SU-DHL-6 (cell line): ENCODE data around the gene NFYC.

ENCODE experiments used
- H2AFZ ChIP-seq: fragments of 200-600 bp; sonication (generic); 2 replicates; pipeline ENCODE4 v1.6.1; 2014; ENCODE audit warnings: low read depth, mild to moderate bottlenecking, moderate library complexity, mixed read lengths, antibody characterized with exemption, low read length; ENCODE audit not compliant: severe bottlenecking
- H3F3A ChIP-seq: fragments of 200-600 bp; shearing (Covaris generic); 2 replicates; pipeline ENCODE4 v1.6.0; 2016; ENCODE audit warnings: antibody characterized with exemption, mild to moderate bottlenecking; ENCODE audit not compliant: insufficient read depth
- H3K27ac ChIP-seq: fragments of 200-600 bp; sonication (generic); 2 replicates; pipeline ENCODE4 v1.5.1; 2016; ENCODE audit warnings: low read depth, mild to moderate bottlenecking, low read length, moderate library complexity, mixed read lengths
- H3K27me3 ChIP-seq: fragments of 200-600 bp; sonication (generic), shearing (Covaris generic); 2 replicates; pipeline ENCODE4 v1.6.0; 2014; ENCODE audit warnings: mild to moderate bottlenecking, low read length
- H3K36me3 ChIP-seq: fragments of 200-600 bp; sonication (generic); 2 replicates; pipeline ENCODE4 v1.6.1; 2014; ENCODE audit warnings: mild to moderate bottlenecking, low read length, mixed read lengths
- H3K4me2 ChIP-seq: fragments of 300-600, 200-600 bp; shearing (Covaris generic), sonication (generic); 2 replicates; pipeline ENCODE4 v1.6.0; 2014; ENCODE audit warnings: low read length, low read depth, mild to moderate bottlenecking; ENCODE audit not compliant: poor library complexity, severe bottlenecking
- H3K4me3 ChIP-seq: fragments of 200-600 bp; sonication (generic); 2 replicates; pipeline ENCODE4 v1.5.1; 2014; ENCODE audit warnings: antibody characterized with exemption, low read length, mild to moderate bottlenecking, mixed read lengths; ENCODE audit not compliant: insufficient read depth, poor library complexity, severe bottlenecking
- H3K79me2 ChIP-seq: fragments of 200-600 bp; sonication (generic); 2 replicates; pipeline ENCODE4 v1.6.1; 2014; ENCODE audit warnings: mild to moderate bottlenecking, low read length, moderate library complexity; ENCODE audit not compliant: insufficient read depth
- H3K9ac ChIP-seq: fragments of 200-600 bp; sonication (generic); 2 replicates; pipeline ENCODE4 v1.7.0; 2014; ENCODE audit warnings: mild to moderate bottlenecking, low read length
- H3K9me2 ChIP-seq: fragments of 200-600 bp; sonication (generic); replicated peaks from 2 replicates; pipeline ENCODE4 v1.6.1; 2014; ENCODE audit warnings: low read length; ENCODE audit not compliant: insufficient read depth
- H3K9me3 ChIP-seq: fragments of 200-600 bp; sonication (generic); 2 replicates; pipeline ENCODE4 v1.6.1; 2014; ENCODE audit warnings: low read length, mixed read lengths; ENCODE audit not compliant: insufficient read depth
- H4K20me1 ChIP-seq: fragments of 200-600 bp; sonication (generic); 2 replicates; pipeline ENCODE4 v1.6.1; 2014; ENCODE audit warnings: low read depth, mild to moderate bottlenecking, antibody characterized with exemption, low read length, moderate library complexity, mixed read lengths
- EZH2phosphoT487 ChIP-seq: fragments of 200-600 bp; sonication (generic), shearing (Covaris generic); conservative IDR thresholded peaks from 2 replicates; pipeline ENCODE4 v1.6.1; 2018; ENCODE audit warnings: mild to moderate bottlenecking, antibody characterized with exemption, low read length, moderate library complexity, mixed read lengths
- TF ChIP-seq, protein P1 (sequence below): fragments of 200-600 bp; sonication (generic); IDR thresholded peaks from one replicate; pipeline ENCODE4 v1.5.1; 2017; ENCODE audit warnings: antibody characterized with exemption, mild to moderate bottlenecking, low read length, moderate library complexity; ENCODE audit not compliant: insufficient read depth, poor library complexity, severe bottlenecking

NFYC gene

DNA sequence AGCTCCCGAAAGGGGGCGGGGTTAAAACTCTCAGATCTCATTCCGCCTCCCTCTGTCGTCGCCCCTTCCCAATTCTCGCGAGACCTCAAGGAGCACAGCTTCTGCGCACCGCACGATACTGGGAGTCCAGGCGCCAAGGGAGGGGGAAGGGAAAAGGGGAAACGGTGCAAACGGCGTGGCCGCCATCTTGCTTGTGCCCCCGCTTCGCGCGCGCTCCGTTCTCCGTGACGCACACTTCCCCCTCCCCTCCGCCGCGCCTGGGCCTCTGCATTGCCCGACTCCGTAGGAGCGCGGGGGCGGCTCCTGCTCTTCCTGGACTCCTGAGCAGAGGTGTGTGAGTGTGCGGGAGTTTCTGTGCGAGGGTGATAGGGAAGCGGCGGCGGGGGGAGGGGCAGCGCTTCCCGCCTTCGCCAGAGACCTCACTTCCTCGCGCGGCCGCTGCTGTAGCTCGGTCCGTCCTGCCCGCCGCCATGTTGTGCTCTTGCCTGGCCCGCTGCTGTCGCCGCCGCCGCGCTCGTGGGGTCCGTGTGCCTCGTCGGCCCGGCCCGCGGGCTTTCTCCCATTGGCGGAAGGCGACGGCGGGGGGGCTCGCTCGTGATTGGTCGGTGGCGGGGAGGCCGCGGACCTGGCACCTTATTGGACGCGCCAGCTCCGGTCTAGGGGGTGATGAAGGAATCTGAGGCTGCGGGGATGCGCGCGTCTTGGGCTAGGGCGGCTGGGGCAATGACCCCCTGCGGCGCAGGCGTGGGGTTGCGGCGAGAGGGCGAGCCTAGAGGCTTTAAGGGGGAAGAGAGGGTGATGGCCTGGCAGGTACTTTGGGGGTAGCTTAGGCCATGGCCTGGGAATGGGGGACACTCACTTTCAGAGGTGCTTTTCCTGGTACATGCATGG is at the start of gene NFYC:
NFYC (plus strand) TSS at position 167 of the 891 bp plus-strand sequence. CDS start 47,140 bp downstream, outside the sequence.
- Histone ChIP-seq H3K36me3 (peaks cover 1% of the 10 kb centered on the region; the same call in 1 of the 2 replicates), H3K27me3 (no peaks in the 10 kb centered on the region), H3K9me3 (no peaks in the 10 kb centered on the region), H3K27ac (peak within 1 kb of the TSS; percentile 90), H3K4me2 (peak within 1 kb of the TSS; percentile 98), H3K9ac (peak within 1 kb of the TSS; percentile 98), H3K9me2 (no peaks in the 10 kb centered on the region), H3K4me3 (peak within 1 kb of the TSS; percentile 86), H3F3A (peaks cover 14% of the 10 kb centered on the region; the same call in 1 of the 2 replicates), H2AFZ (peak within 1 kb of the TSS; percentile 50), H3K79me2 (peaks cover 68% of the 10 kb centered on the region), H4K20me1 (no peaks in the 10 kb centered on the region)
- TF ChIP-seq, protein P1, sequence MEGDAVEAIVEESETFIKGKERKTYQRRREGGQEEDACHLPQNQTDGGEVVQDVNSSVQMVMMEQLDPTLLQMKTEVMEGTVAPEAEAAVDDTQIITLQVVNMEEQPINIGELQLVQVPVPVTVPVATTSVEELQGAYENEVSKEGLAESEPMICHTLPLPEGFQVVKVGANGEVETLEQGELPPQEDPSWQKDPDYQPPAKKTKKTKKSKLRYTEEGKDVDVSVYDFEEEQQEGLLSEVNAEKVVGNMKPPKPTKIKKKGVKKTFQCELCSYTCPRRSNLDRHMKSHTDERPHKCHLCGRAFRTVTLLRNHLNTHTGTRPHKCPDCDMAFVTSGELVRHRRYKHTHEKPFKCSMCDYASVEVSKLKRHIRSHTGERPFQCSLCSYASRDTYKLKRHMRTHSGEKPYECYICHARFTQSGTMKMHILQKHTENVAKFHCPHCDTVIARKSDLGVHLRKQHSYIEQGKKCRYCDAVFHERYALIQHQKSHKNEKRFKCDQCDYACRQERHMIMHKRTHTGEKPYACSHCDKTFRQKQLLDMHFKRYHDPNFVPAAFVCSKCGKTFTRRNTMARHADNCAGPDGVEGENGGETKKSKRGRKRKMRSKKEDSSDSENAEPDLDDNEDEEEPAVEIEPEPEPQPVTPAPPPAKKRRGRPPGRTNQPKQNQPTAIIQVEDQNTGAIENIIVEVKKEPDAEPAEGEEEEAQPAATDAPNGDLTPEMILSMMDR = no peak
- TF ChIP-seq EZH2phosphoT487 = no peak

DNA sequence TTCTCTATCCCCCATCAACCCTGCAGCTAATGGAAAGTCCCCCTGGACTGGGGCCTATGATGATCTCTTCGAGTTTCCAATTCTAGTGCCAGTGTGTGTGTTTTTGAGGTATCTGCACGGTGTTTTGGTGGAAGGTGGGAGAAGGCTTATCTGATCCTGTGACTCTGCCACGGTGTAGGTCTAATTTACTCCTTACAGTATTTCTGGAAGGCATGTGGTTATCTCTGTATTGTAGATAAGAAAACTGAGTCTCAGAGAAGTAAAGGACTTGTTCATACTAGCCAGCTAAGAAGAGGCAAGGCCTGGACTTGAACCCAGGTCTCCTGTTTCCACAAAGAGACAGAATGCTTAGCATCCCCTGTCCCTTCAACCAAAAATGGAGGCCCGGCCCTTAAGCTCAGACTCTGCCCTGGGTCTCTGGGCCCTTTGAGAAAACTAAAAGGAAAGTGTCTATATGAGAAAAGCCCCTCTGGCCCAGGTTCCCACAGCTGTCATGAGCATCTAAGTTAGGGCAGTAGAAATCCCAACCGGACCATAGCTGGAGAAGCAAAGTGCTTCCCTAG is 46.3 kb upstream of the NFYC start:
- Histone ChIP-seq H3F3A (no peaks in the 10 kb centered on the region), H3K9me2 (no peaks in the 10 kb centered on the region), H3K4me2 (no peak overlapping the region), H2AFZ (no peak overlapping the region), H3K36me3 (no peaks in the 10 kb centered on the region), H3K9me3 (no peaks in the 10 kb centered on the region), H4K20me1 (no peaks in the 10 kb centered on the region), H3K79me2 (no peaks in the 10 kb centered on the region), H3K9ac (no peak overlapping the region), H3K4me3 (no peak overlapping the region), H3K27ac (no peak overlapping the region), H3K27me3 (no peaks in the 10 kb centered on the region)
- TF ChIP-seq, protein P1 = no peak
- TF ChIP-seq EZH2phosphoT487 = no peak

DNA sequence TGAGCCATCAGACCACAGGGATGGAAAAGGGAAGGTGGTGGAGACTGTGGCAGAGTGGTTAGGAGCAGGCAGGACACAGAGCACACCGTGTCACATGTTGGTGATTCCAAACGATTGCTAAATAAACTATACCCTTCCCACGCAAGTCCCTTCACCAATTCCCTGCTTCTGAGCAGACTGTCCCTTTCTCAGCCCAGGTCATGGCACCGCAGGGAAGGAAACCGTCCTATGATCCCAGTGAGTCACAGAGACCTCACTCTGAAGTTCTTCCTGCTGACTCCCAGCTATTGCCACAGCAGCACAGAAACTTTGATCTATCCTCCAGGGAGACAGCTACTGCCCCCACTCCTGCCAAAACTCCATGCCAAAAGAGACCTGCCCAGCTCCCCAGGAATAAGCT is 45.2 kb upstream of the NFYC start:
- no peak overlapping the region for H3K9ac ChIP-seq
- no peak overlapping the region for H3K27ac ChIP-seq
- H3K9me2 ChIP-seq = no peaks in the 10 kb centered on the region
- H4K20me1 ChIP-seq = no peaks in the 10 kb centered on the region
- no peaks in the 10 kb centered on the region for H3K9me3 ChIP-seq
- H2AFZ ChIP-seq = no peak overlapping the region
- H3F3A ChIP-seq = no peaks in the 10 kb centered on the region
- no peaks in the 10 kb centered on the region for H3K36me3 ChIP-seq
- TF ChIP-seq, protein P1 = no peak
- no peak for TF ChIP-seq EZH2phosphoT487
- H3K4me2 ChIP-seq = no peak overlapping the region
- no peaks in the 10 kb centered on the region for H3K27me3 ChIP-seq
- H3K79me2 ChIP-seq = no peaks in the 10 kb centered on the region
- no peak overlapping the region for H3K4me3 ChIP-seq
